BJ (cell line): Measurements from ENCODE around the gene FGGY. TPM values are rescaled to one million over a fixed set of nuclear protein-coding genes. Genes with fewer than 3 reads are reported as not detected.

ENCODE experiments used
- CTCF ChIA-PET: fragments of 350-600 bp; formaldehyde crosslinking; extraction: SDS; loops from one replicate; lab custom pipeline; 2021; ENCODE audit warnings: antibody characterized with exemption, inconsistent platforms; lab: Yijun Ruan, JAX
- POLR2A ChIA-PET: fragments of 300-600 bp; sonication (Branson Sonifier 250); formaldehyde crosslinking; extraction: SDS; loops from one replicate; lab custom pipeline; 2021; ENCODE audit warnings: antibody characterized with exemption; lab: Charles Lee
- DNase-seq: peaks from one replicate; pipeline ENCODE4 v3.0.0-alpha.2; 2011; ENCODE audit warnings: low read depth
- H3K27me3 ChIP-seq: 2 replicates; pipeline ENCODE4 v1.6.0; 2011; ENCODE audit warnings: low read length; ENCODE audit not compliant: control insufficient read depth, insufficient read depth
- H3K36me3 ChIP-seq: 2 replicates; pipeline ENCODE4 v1.5.1; 2011; ENCODE audit warnings: low read length; ENCODE audit not compliant: control insufficient read depth, insufficient read depth
- H3K4me3 ChIP-seq: 2 replicates; pipeline ENCODE4 v1.5.1; 2011; ENCODE audit warnings: low read depth, mild to moderate bottlenecking, control low read depth, low read length
- polyA plus RNA-seq: library from polyadenylated mRNA; depleted of rRNA; stranded (reverse); fragments of >200 nt; gene quantifications from 2 replicates; pipeline ENCODE4 v1.2.3, GENCODE V29; 2011
- TF ChIP-seq, protein P1 (sequence below): IDR thresholded peaks from 2 replicates; pipeline ENCODE4 v1.5.1; 2011; ENCODE audit warnings: low read depth, mild to moderate bottlenecking, control low read depth, inconsistent platforms, low read length, moderate library complexity; ENCODE audit not compliant: insufficient read depth

The FGGY gene
- polyA plus RNA-seq, 1 experiment = 9.9 TPM

DNA sequence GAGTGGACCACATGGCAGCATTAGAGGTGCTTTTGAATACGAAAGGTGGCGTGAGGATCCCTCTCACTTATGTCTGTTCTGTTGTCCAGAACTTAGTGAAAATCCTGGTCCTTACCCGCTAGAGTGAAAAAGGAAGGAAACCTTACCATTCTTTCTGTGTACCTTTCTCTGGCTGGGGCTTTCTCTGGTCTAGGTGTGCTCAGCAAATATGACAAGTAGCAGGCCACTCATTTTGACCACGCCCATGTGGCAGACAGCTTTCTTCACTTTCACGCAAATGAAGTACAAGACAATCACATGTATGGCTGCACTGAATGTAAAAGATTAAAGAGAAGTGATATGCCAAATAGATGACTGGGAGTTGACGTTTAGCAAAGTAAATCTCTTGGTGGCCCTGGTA is 131.9 kb downstream of the FGGY start:
- TF ChIP-seq, protein P1, sequence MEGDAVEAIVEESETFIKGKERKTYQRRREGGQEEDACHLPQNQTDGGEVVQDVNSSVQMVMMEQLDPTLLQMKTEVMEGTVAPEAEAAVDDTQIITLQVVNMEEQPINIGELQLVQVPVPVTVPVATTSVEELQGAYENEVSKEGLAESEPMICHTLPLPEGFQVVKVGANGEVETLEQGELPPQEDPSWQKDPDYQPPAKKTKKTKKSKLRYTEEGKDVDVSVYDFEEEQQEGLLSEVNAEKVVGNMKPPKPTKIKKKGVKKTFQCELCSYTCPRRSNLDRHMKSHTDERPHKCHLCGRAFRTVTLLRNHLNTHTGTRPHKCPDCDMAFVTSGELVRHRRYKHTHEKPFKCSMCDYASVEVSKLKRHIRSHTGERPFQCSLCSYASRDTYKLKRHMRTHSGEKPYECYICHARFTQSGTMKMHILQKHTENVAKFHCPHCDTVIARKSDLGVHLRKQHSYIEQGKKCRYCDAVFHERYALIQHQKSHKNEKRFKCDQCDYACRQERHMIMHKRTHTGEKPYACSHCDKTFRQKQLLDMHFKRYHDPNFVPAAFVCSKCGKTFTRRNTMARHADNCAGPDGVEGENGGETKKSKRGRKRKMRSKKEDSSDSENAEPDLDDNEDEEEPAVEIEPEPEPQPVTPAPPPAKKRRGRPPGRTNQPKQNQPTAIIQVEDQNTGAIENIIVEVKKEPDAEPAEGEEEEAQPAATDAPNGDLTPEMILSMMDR = no peak
- Histone ChIP-seq H3K4me3 (no peak overlapping the region), H3K36me3 (no peaks in the 10 kb centered on the region), H3K27me3 (no peaks in the 10 kb centered on the region)
- ChIA-PET POLR2A (no interaction called here), CTCF (interaction anchor here (1.6 kb wide), 1 partner anchor 10 kb away, joined by 3 read pairs; no protein-coding TSS in a partner anchor)
- DNase-seq = no peak

DNA sequence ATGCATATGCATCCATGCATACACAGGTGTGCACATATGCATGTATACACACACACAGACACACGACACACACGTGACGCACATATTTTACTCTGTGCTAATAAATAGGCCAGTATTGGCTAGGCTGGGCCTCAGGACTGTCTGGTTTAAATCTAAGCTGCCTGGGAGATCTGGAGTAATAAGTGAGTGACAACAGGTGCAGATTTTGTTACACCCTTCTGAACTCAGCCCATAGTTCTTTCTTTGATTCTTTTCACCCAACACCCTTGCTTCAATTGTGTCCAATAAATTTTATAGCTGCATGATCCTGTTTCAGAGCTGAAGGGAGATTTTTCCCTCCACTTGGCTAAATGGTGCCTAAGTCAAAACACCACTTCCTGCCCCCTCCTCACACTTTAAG is 132.8 kb downstream of the FGGY start:
- ChIA-PET CTCF (no interaction called here), POLR2A (no interaction called here)
- H3K36me3 ChIP-seq = no peaks in the 10 kb centered on the region
- no peak for DNase-seq
- no peak overlapping the region for H3K4me3 ChIP-seq
- TF ChIP-seq, protein P1 = no peak
- H3K27me3 ChIP-seq = no peaks in the 10 kb centered on the region

DNA sequence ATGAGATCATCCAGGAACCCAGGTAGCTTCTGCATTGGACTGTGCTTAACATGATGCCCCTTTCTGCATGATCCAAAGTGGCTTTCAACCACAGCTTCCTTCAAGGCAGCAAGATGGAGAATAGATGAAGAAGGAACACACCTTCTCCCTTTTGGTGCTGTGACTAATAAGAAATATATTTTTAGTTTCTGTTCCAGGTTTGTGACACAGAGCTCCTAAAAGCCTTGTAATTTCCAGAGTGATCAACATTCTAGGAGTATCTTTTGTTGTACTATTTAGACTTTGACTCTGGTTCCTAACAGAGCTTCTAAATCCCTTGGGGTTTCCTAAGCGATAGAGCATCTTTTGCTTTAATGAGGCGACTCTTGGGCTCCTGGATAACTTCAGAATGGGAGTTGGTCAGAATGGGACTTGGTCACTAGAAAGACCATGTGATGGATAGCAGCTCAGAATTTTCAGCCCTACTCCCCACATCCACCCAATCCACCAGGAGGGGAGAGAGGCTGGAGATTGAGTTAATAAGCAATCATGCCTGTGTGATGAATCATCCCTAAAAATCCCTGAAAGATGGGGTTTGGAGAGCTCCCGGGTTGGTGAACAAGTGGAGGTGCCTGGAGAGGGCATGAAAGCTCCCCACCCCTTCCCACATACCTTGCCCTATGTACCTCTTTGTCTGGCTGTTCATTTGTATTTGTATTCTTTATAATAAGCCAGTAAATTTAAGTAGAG is 134.8 kb downstream of the FGGY start:
- no peaks in the 10 kb centered on the region for H3K36me3 ChIP-seq
- TF ChIP-seq, protein P1 = peak; percentile 13; the same call in 1 of the 2 replicates
- POLR2A ChIA-PET = interaction anchor here (0.6 kb wide), 1 partner anchor 705 kb away, joined by 3 read pairs; no protein-coding TSS in a partner anchor
- no peak overlapping the region for H3K4me3 ChIP-seq
- DNase-seq = no peak
- CTCF ChIA-PET = interaction anchor here (0.8 to 1.3 kb wide), 3 partner anchors 17 to 44 kb away, joined by 3 to 4 read pairs (median 3); no protein-coding TSS in a partner anchor
- no peaks in the 10 kb centered on the region for H3K27me3 ChIP-seq

DNA sequence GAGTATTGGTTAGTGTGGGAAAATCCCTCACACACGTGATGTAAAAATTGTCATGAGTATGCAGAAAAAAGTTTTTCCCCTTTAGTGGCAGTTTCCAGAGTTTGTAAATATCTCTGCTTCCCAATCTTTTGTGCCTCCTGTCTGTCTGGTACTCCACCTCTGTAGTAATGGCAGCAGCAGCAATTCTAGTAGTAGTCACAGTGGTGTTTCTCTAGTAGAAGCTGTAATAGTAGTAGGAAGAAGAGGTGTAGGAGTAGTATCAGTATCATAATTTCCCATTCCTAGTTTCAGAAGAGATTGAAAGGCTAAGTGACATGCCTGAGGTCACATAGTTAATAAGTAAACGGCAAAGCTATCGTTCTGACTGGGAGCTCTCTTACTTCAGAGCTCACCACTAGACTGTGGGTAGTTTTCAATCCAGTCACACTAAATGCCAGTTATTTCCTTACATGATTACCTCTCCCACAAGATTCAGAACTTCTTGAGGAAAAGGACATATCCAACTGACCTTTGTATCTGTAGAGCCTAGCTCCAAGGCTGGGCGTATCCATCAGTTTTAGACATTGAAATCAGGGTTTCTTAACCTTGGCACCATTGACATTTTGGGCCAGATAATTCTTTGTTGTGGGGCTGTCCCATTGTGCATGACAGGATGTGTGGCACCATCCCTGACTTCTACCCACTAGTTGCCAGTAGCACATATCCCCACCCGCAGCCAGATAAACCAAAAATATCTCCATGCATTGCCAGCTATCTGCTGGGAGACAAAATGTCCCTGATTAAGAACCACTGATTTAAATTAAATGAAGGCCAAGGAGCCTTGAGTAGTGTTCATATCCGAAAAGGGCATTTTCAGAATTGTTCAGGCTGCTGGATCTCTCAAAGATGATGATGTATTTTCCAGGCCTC is 135.9 kb downstream of the FGGY start:
- no peaks in the 10 kb centered on the region for H3K36me3 ChIP-seq
- ChIA-PET POLR2A (interaction anchor here (0.6 kb wide), 1 partner anchor 28 kb away, joined by 3 read pairs; no protein-coding TSS in a partner anchor), CTCF (interaction anchor here (0.7 to 1.4 kb wide), 2 partner anchors 18 to 310 kb away, joined by 3 read pairs; no protein-coding TSS in a partner anchor)
- no peaks in the 10 kb centered on the region for H3K27me3 ChIP-seq
- TF ChIP-seq, protein P1 = no peak
- DNase-seq = no peak
- no peak overlapping the region for H3K4me3 ChIP-seq
